Nephron progenitor cell (in vitro differentiated cells): ENCODE data around the gene CXCL3.
A peak's percentile ranks its signal among the peaks of the same experiment; 100 is the strongest.
"Not testable (repeated sequence)": the region's sequence is repeated elsewhere in the genome, so short reads cannot be mapped to it uniquely, and the experiment has no call there.

Source experiments
- DNase-seq: peaks from one replicate; pipeline ENCODE4 v3.0.0; 2021
- H3K27ac Mint-ChIP-seq: 2 replicates; pipeline ENCODE4 v1.8.0; 2021; ENCODE audit warnings: mild to moderate bottlenecking, moderate library complexity, mixed read lengths
- H3K27me3 Mint-ChIP-seq: 2 replicates; pipeline ENCODE4 v1.8.0; 2021; ENCODE audit warnings: mild to moderate bottlenecking, low read depth, mixed read lengths; ENCODE audit not compliant: poor library complexity
- H3K36me3 Mint-ChIP-seq: 2 replicates; pipeline ENCODE4 v1.8.0; 2021; ENCODE audit warnings: low read depth, mixed read lengths
- H3K4me1 Mint-ChIP-seq: 2 replicates; pipeline ENCODE4 v1.8.0; 2021; ENCODE audit warnings: mixed read lengths
- H3K4me3 Mint-ChIP-seq: 2 replicates; pipeline ENCODE4 v1.8.0; 2021; ENCODE audit warnings: mild to moderate bottlenecking, moderate library complexity, mixed read lengths
- H3K9me3 Mint-ChIP-seq: 2 replicates; pipeline ENCODE4 v1.8.0; 2021; ENCODE audit warnings: mild to moderate bottlenecking, moderate library complexity, mixed read lengths
- CTCF ChIP-seq: fragments of 200-600 bp; sonication (generic); IDR thresholded peaks from 2 replicates; pipeline ENCODE4 v1.5.0; 2021; ENCODE audit warnings: antibody characterized with exemption

The CXCL3 gene

DNA sequence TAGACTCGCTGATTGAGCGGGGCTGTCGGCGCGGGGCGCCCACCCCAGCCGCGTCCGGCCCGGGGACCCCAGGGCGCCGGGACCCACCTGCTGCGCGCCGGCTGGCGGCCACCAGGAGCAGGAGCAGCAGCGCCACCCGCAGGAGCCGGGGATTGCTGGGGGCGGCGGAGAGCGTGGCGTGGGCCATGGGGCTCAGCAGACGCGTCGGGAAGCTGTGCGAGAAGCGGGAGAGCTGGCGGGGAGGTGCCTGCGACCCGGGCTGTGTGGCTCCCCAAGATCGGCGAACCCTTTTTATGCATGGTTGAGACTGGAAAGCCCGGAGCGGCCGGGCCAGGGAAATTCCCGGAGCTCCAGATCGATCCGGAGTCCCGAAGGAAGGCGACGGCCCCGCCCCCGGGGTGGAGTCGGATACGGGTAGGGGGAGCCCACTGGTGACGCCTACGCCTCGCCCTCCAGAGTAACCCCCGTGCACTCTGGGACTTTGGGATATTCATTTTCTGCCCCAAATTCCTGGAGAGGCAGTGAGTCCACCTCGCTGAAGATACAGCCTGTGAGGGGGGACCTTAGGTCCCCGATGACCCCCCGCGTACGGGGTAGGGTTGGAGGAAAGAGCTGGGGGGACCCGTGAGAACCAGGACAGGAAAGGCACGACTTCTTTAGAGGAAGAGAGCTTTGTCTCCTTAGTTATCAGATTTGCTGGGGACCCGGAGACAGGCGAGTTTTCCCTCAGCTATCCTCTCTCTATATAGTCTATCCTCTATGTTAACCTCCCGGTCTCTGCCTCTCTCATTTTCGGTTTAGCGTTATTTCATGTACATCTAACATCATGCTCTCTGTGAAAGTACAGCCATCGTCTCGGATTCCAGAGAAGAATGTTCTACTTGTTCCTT, at the start of gene CXCL3:
Gene CXCL3 (minus strand): TSS at position 265 of the 890 bp plus-strand sequence. CDS start 78 bp downstream, at position 187.
- no peak for TF ChIP-seq CTCF
- H3K4me1 Mint-ChIP-seq, result peaks cover 7% of the 10 kb centered on the region
- DNase-seq, result peak; percentile 86
- H3K9me3 Mint-ChIP-seq, result no peaks in the 10 kb centered on the region
- peaks cover 77% of the 10 kb centered on the region for H3K27me3 Mint-ChIP-seq
- H3K27ac Mint-ChIP-seq, result no peak within 1 kb of the TSS
- H3K36me3 Mint-ChIP-seq, result no peaks in the 10 kb centered on the region
- H3K4me3 Mint-ChIP-seq, result peak within 1 kb of the TSS; percentile 91

- no peak for DNase-seq
- Mint-ChIP-seq H3K36me3 (no peaks in the 10 kb centered on the region), H3K27me3 (peaks cover 6% of the 10 kb centered on the region), H3K4me1 (no peaks in the 10 kb centered on the region), H3K4me3 (no peak overlapping the region), H3K27ac (no peak overlapping the region), H3K9me3 (no peaks in the 10 kb centered on the region)
- TF ChIP-seq CTCF, result no peak
Measured at GRCh38 chr4:74087481-74087880, 49.0 kb upstream of the CXCL3 start.

GRCh38 chr4:74085669-74086068, 47.2 kb upstream of the CXCL3 start:
- Mint-ChIP-seq H3K27me3 (peaks cover 4% of the 10 kb centered on the region), H3K27ac (no peak overlapping the region), H3K4me3 (no peak overlapping the region), H3K36me3 (no peaks in the 10 kb centered on the region), H3K4me1 (no peaks in the 10 kb centered on the region), H3K9me3 (no peaks in the 10 kb centered on the region)
- no peak for DNase-seq
- no peak for TF ChIP-seq CTCF

GRCh38 chr4:74084984-74085383, 46.5 kb upstream of the CXCL3 start:
- Mint-ChIP-seq H3K4me1 (no peaks in the 10 kb centered on the region), H3K27me3 (peaks cover 3% of the 10 kb centered on the region), H3K27ac (no peak overlapping the region), H3K36me3 (no peaks in the 10 kb centered on the region), H3K9me3 (no peaks in the 10 kb centered on the region), H3K4me3 (no peak overlapping the region)
- no peak for DNase-seq
- TF ChIP-seq CTCF, result no peak

DNA sequence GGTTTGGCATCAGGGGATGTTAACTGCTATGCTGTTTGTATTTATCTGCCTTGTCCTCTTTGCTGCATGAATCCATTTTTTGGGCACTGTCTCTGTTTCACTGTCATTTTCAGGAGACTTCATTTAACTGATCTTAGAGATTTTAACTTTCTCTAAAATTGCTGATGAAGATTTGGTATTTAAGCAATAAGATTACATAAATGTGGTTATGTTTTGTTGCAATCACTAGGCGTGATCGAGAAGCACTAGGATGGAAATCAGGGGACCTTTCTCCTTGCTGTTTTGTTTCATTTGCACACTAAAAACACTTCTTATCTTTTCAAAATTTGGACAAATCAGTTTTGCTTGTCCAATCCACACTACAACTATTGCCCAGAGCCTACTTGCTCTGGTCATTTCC, 45.1 kb upstream of the CXCL3 start:
- Mint-ChIP-seq H3K4me1 (no peaks in the 10 kb centered on the region), H3K27me3 (no peaks in the 10 kb centered on the region), H3K9me3 (no peaks in the 10 kb centered on the region), H3K4me3 (no peak overlapping the region), H3K36me3 (no peaks in the 10 kb centered on the region), H3K27ac (no peak overlapping the region)
- TF ChIP-seq CTCF, result no peak
- no peak for DNase-seq

- no peak for DNase-seq
- Mint-ChIP-seq H3K4me1 (no peaks in the 10 kb centered on the region), H3K4me3 (no peak overlapping the region), H3K27ac (no peak overlapping the region), H3K27me3 (no peaks in the 10 kb centered on the region), H3K36me3 (no peaks in the 10 kb centered on the region), H3K9me3 (no peaks in the 10 kb centered on the region)
- no peak for TF ChIP-seq CTCF
Measured at GRCh38 chr4:74081035-74081434, 42.5 kb upstream of the CXCL3 start.

DNA sequence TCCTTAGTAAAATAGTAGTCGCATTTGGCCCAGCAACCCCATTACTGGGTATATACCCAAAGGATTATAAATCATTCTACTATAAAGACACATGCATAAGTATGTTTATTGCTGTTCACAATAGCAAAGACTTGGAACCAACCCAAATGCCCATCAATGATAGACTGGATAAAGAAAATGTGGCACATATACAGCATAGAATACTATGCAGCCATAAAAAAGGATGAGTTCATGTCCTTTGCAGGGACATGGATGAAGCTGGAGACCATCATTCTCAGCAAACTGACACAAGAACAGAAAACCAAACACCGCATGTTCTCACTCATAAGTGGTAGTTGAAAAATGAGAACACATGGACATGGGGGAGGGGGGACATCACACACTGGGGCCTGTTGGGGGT, 41.9 kb upstream of the CXCL3 start:
- not testable (repeated sequence) for H3K27me3 Mint-ChIP-seq, H3K36me3 Mint-ChIP-seq, DNase-seq, H3K4me3 Mint-ChIP-seq, H3K4me1 Mint-ChIP-seq, H3K9me3 Mint-ChIP-seq, H3K27ac Mint-ChIP-seq

- H3K4me1 Mint-ChIP-seq, H3K9me3 Mint-ChIP-seq, H3K4me3 Mint-ChIP-seq, H3K36me3 Mint-ChIP-seq, H3K27me3 Mint-ChIP-seq, DNase-seq, H3K27ac Mint-ChIP-seq: not testable (repeated sequence)
Measured at GRCh38 chr4:74079024-74079423, 40.5 kb upstream of the CXCL3 start.
